ENCODE results near the gene UROC1. TPM values are rescaled to one million over a fixed set of nuclear protein-coding genes. Genes with fewer than 3 reads are reported as not detected.

The UROC1 gene
- total RNA-seq, 1 donor from 2014 or later: not detected

GRCh38 chr3:126454437-126455198, 63.0 kb downstream of the UROC1 start:
- Mint-ChIP-seq H3K4me3 (no peak overlapping the region), H3K27me3 (no peaks in the 10 kb centered on the region), H3K9me3 (no peaks in the 10 kb centered on the region), H3K27ac (no peak overlapping the region), H3K4me1 (no peaks in the 10 kb centered on the region), H3K36me3 (ENCODE audit: low read depth) (peaks cover 75% of the 10 kb centered on the region)
- POLR2A ChIA-PET: no interaction called here
- no peak for TF ChIP-seq CTCF (IDR thresholded peaks at IDR 0.05)
- ATAC-seq (ENCODE audit: low read depth) (no peak), DNase-seq (no peak)
- CTCF ChIA-PET: no interaction called here
- intact Hi-C loops (cut with micrococcal nuclease): no loop called here

- no peak for TF ChIP-seq CTCF (IDR thresholded peaks at IDR 0.05)
- ATAC-seq (ENCODE audit: low read depth) (no peak), DNase-seq (no peak)
- POLR2A ChIA-PET: no interaction called here
- H3K27me3 Mint-ChIP-seq: no peaks in the 10 kb centered on the region
- no peak overlapping the region for H3K27ac Mint-ChIP-seq
- CTCF ChIA-PET: no interaction called here
- no peaks in the 10 kb centered on the region for H3K4me1 Mint-ChIP-seq
- no peak overlapping the region for H3K4me3 Mint-ChIP-seq
- H3K9me3 Mint-ChIP-seq: no peaks in the 10 kb centered on the region
- intact Hi-C loops (cut with micrococcal nuclease): no loop called here
- H3K36me3 Mint-ChIP-seq (ENCODE audit: low read depth): peaks cover 74% of the 10 kb centered on the region
Measured at GRCh38 chr3:126454025-126454424, 63.5 kb downstream of the UROC1 start.

GRCh38 chr3:126452213-126452612, 65.4 kb downstream of the UROC1 start:
- TF ChIP-seq CTCF (IDR thresholded peaks at IDR 0.05): no peak
- intact Hi-C loops (cut with micrococcal nuclease): no loop called here
- no peak for ATAC-seq (ENCODE audit: low read depth)
- no peak overlapping the region for H3K27ac Mint-ChIP-seq
- CTCF ChIA-PET: no interaction called here
- H3K27me3 Mint-ChIP-seq: no peaks in the 10 kb centered on the region
- peaks cover 75% of the 10 kb centered on the region for H3K36me3 Mint-ChIP-seq (ENCODE audit: low read depth)
- no peaks in the 10 kb centered on the region for H3K4me1 Mint-ChIP-seq
- POLR2A ChIA-PET: no interaction called here
- no peak overlapping the region for H3K4me3 Mint-ChIP-seq
- DNase-seq: no peak
- no peaks in the 10 kb centered on the region for H3K9me3 Mint-ChIP-seq

- Mint-ChIP-seq H3K9me3 (no peaks in the 10 kb centered on the region), H3K4me1 (no peaks in the 10 kb centered on the region), H3K36me3 (ENCODE audit: low read depth) (peaks cover 72% of the 10 kb centered on the region), H3K4me3 (no peak overlapping the region), H3K27ac (no peak overlapping the region), H3K27me3 (no peaks in the 10 kb centered on the region)
- DNase-seq (no peak), ATAC-seq (ENCODE audit: low read depth) (no peak)
- CTCF ChIA-PET: no interaction called here
- POLR2A ChIA-PET: no interaction called here
- no peak for TF ChIP-seq CTCF (IDR thresholded peaks at IDR 0.05)
- intact Hi-C loops (cut with micrococcal nuclease): no loop called here
Measured at GRCh38 chr3:126451511-126451910, 66.1 kb downstream of the UROC1 start.

GRCh38 chr3:126450744-126451143, 66.8 kb downstream of the UROC1 start:
- no peaks in the 10 kb centered on the region for H3K4me1 Mint-ChIP-seq
- peaks cover 73% of the 10 kb centered on the region for H3K36me3 Mint-ChIP-seq (ENCODE audit: low read depth)
- intact Hi-C loops (cut with micrococcal nuclease): no loop called here
- no peaks in the 10 kb centered on the region for H3K9me3 Mint-ChIP-seq
- POLR2A ChIA-PET: interaction anchor here (0.6 kb wide), 1 partner anchor 622 kb away, joined by 4 read pairs; no protein-coding TSS in a partner anchor
- no peak for TF ChIP-seq CTCF (IDR thresholded peaks at IDR 0.05)
- no peak overlapping the region for H3K4me3 Mint-ChIP-seq
- CTCF ChIA-PET: no interaction called here
- no peaks in the 10 kb centered on the region for H3K27me3 Mint-ChIP-seq
- no peak for ATAC-seq (ENCODE audit: low read depth)
- DNase-seq: no peak
- no peak overlapping the region for H3K27ac Mint-ChIP-seq
